ENCODE results near the gene SLC8A3.

Gene SLC8A3

GRCh38 chr14:70116278-70116677, 72.5 kb downstream of the SLC8A3 start:
- DNase-seq (ENCODE audit: low read depth in 2 of 2): no peak

GRCh38 chr14:70114621-70115156, 74.1 kb downstream of the SLC8A3 start:
- no peak for DNase-seq (ENCODE audit: low read depth in 2 of 2)

GRCh38 chr14:70113211-70113610, 75.5 kb downstream of the SLC8A3 start:
- no peak for DNase-seq (ENCODE audit: low read depth in 2 of 2)

- no peak for DNase-seq (ENCODE audit: low read depth in 2 of 2)
Observed at GRCh38 chr14:70108419-70108818, 80.3 kb downstream of the SLC8A3 start.

GRCh38 chr14:70107309-70107708, 81.4 kb downstream of the SLC8A3 start:
- no peak for DNase-seq (ENCODE audit: low read depth in 2 of 2)

GRCh38 chr14:70100071-70100470, 88.7 kb downstream of the SLC8A3 start:
- DNase-seq (ENCODE audit: low read depth in 2 of 2): no peak

- DNase-seq (ENCODE audit: low read depth in 2 of 2): no peak
Observed at GRCh38 chr14:70098250-70098809, 90.4 kb downstream of the SLC8A3 start.

- no peak for DNase-seq (ENCODE audit: low read depth in 2 of 2)
Observed at GRCh38 chr14:70097576-70098249, 91.0 kb downstream of the SLC8A3 start.

GRCh38 chr14:70096866-70097265, 91.9 kb downstream of the SLC8A3 start:
- no peak for DNase-seq (ENCODE audit: low read depth in 2 of 2)

- DNase-seq (ENCODE audit: low read depth in 2 of 2): no peak
Observed at GRCh38 chr14:70094631-70095030, 94.1 kb downstream of the SLC8A3 start.

- DNase-seq (ENCODE audit: low read depth in 2 of 2): no peak
Observed at GRCh38 chr14:70094106-70094505, 94.6 kb downstream of the SLC8A3 start.

- DNase-seq (ENCODE audit: low read depth in 2 of 2): no peak
Observed at GRCh38 chr14:70093156-70093555, 95.6 kb downstream of the SLC8A3 start.

GRCh38 chr14:70087380-70087697, 101.4 kb downstream of the SLC8A3 start:
- no peak for DNase-seq (ENCODE audit: low read depth in 2 of 2)

- no peak for DNase-seq (ENCODE audit: low read depth in 2 of 2)
Observed at GRCh38 chr14:70086685-70087379, 101.9 kb downstream of the SLC8A3 start.

GRCh38 chr14:70084226-70084625, 104.5 kb downstream of the SLC8A3 start:
- no peak for DNase-seq (ENCODE audit: low read depth in 2 of 2)

- DNase-seq (ENCODE audit: low read depth in 2 of 2): no peak
Observed at GRCh38 chr14:70082394-70082793, 106.4 kb downstream of the SLC8A3 start.

- no peak for DNase-seq (ENCODE audit: low read depth in 2 of 2)
Observed at GRCh38 chr14:70080076-70080475, 108.7 kb downstream of the SLC8A3 start.

GRCh38 chr14:70078329-70078728, 110.4 kb downstream of the SLC8A3 start:
- no peak for DNase-seq (ENCODE audit: low read depth in 2 of 2)

GRCh38 chr14:70077720-70078119, 111.0 kb downstream of the SLC8A3 start:
- no peak for DNase-seq (ENCODE audit: low read depth in 2 of 2)

- DNase-seq (ENCODE audit: low read depth in 2 of 2): no peak
Observed at GRCh38 chr14:70077005-70077404, 111.7 kb downstream of the SLC8A3 start.

- no peak for DNase-seq (ENCODE audit: low read depth in 2 of 2)
Observed at GRCh38 chr14:70073924-70074566, 114.7 kb downstream of the SLC8A3 start.

GRCh38 chr14:70069186-70069585, 119.6 kb downstream of the SLC8A3 start:
- DNase-seq (ENCODE audit: low read depth in 2 of 2): no peak

GRCh38 chr14:70067810-70068209, 120.9 kb downstream of the SLC8A3 start:
- no peak for DNase-seq (ENCODE audit: low read depth in 2 of 2)
